HG03097 (cell line): Measurements from ENCODE around the gene CLK3.
"Not testable (repeated sequence)": the region's sequence is repeated elsewhere in the genome, so short reads cannot be mapped to it uniquely, and the experiment has no call there.

ENCODE experiments used
- ATAC-seq: cut with Tn5 transposase; IDR thresholded peaks from one replicate; pipeline ENCODE4 v1.9.1; 2021; ENCODE audit not compliant: unreplicated experiment, low FRiP score

The CLK3 gene

DNA sequence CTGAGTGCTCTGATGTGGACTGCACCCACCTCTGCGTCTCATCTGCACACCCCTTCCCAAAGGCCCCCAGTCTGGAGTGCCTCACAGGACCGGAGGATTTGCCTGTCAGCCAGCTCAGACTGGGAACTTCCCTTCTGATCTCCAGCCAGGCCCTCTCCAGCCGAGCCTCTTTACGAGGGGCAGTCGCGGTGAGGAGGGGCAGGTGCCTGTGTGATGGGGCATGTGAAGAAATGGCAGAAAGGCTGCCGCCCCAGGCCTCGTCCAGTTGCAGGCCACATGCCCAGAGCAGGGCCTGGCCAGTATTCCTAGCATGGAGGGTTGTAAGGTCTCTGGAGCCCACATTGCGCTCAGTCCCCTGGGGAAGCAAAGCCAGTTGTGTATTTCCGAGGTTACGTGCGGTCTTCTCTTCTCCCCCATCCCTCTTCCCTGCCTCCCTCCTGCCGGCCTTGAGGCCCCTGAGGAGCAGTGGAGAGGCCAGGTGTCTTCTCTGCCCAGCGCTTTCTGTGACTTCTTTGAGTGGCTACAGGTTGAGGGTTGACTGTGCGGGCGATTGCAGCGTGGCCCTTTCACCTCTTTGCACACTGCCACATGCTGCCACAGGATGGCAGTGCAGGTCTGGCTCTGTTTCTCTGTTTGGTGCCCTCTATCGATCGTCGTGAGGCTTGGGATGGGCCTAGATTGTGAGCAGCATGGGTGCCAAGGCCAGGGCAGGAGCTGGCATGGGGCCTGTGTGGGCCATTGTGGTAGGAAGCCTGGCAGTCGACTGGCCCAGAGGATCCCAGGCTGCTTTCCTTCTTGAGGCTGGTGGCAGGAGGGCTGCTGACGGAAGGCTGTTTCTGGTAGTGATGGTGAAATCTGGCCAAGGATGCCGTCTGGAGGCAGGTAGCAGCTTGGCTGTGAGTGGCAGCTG, 5.3 kb downstream of the CLK3 start:
- ATAC-seq, result no peak

DNA sequence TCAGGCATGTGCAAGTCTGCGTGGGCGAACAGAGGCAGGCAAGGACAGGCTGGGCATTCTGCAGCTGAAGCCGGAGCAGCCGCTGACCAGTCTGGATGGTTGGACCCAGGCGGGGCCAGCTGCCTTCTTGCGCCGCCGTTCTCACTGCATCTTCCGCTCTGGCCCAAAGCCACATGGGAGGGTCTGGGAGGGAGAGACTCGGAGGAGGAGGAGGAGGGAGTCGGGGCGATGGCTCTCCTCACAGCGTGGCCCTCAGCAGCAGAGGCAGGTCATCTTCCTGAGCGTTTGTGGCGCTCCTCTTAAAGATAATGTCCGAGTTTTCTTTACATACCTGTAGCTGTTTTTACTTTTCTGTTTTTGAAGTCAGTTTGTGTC, 5.9 kb downstream of the CLK3 start:
- no peak for ATAC-seq

DNA sequence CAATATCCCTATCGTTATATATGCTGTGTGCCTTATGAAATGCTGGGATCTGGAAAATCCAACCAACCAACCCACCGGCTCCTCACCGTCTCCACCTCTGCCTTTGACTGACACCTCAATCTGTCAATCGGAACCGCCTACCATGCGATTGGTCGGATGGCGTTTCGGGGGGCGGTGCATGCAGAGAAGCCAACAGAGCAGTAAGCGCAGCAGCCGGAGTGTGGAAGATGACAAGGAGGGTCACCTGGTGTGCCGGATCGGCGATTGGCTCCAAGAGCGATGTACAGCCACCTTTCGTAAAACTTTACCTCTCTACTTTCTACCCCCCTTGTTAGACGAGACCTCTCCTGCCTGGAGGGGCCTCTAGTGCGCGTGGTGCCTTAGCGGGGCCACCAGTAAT, 6.3 kb downstream of the CLK3 start:
- ATAC-seq, result no peak

DNA sequence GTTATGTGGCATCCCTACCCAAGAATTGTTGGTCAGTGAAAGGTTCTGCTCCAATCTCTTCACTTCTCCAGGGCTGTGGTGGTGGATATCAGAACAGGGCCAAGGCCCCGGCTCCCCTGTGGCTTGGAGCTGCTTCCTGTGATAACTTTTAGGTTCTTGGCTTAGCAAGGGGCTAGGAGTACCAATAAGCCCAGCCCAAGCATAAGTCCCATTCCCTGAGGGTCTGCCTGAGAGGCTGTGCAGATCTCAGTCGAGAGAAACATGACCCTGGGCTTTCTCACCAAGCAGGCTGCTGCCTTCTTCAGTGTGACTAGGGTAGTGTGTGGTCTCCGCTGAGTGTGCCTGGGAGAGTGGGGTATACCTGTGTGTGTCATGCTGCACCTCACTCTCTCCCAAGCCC, 7.1 kb downstream of the CLK3 start:
- no peak for ATAC-seq

DNA sequence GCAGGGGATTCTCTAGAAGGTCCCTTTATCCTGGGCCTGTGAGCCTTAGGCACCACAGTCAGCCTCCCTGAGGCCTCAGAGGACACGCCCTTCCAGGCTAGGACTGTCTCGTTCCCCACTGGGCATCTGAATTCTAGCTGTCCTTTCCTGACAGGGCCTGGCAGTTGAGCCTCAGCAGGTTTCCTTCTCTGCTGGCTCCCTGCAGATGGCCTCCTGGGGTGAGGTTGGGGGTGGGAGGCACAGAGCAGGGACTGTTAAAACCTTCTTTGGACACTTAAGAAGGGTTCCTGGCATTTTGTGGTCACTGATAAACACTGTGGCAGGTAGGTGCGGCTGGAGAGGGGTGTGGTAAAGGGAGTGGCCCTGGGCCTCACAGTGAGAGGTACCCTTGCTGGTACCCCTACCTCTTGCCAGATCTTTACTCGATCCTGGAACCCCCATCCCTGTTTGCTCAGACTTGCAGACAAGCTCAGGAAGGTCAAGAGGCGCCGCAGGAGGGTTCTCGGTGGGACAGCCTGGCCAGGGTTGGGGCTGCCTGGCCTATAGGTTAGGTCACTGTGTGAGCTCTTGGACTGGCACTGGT, 8.5 kb downstream of the CLK3 start:
- ATAC-seq, result no peak

DNA sequence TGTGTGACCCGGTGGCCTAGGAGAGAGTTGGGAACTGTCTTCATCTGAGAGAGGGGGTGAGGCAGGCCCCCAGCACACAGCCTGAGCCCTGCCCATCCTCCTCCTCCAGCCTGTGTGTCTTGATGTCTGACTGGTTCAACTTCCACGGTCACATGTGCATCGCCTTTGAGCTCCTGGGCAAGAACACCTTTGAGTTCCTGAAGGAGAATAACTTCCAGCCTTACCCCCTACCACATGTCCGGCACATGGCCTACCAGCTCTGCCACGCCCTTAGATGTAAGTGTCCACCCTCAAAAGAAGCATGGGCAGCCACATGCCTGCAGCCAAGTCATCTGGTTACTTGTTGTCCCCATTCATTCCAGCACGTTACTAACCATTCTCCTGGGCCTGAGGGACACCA, 10.1 kb downstream of the CLK3 start:
- ATAC-seq, result no peak

DNA sequence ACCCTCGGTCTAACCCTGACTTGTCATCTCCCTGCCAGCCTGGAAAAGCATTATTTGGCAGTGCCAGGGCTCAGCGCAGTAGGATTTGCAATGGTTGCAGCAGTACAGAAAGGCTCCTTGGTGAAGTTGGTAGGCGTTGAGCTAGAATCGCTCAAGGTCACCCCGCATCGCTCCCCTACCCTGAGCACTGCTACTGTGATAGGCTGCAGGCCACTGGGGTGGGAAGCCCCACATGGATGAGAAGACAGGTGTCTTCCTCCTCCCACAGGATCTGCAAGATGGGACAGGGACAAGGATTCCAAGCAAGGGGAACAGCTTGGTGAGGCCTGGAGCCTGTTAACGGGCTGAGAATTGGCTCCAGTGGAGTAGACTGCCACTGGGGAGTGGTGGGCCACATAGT, 10.7 kb downstream of the CLK3 start:
- ATAC-seq, result no peak

DNA sequence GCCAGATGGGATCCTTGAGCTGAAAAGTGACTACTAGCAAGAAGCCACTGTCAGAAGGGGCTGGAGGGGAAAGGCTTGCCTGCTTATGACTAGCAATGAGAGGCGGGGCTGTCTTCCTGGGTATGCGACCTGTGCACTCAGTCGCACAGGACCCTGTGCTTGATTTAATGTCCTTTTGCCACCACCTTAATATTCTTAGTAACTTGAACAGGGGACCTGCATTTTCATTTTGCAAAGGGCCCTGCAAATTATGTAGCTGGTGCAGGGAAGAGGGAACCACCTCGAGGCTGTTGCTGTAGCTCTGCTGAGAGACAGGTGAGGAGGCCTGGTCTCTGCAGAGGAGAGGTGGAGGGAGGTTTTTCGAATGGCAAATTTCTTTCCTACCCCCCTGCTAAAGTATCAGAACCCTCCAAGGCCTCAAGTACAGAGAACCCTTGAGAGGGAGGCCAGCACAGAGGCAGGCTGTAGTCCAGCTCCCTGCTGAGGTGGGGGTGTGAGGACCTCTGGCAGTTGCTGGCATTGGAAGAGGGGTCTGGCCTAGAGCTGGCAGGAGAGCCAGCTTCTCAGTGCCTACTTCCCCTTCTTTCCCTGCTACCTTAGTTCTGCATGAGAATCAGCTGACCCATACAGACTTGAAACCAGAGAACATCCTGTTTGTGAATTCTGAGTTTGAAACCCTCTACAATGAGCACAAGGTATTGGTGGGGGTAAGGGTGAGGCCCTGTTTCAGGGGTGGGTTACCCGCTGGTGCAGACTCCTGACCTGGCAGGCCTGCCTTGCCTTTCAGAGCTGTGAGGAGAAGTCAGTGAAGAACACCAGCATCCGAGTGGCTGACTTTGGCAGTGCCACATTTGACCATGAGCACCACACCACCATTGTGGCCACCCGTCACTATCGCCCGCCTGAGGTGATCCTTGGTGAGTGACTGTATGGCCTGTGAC, 11.4 kb downstream of the CLK3 start:
- ATAC-seq, result no peak

DNA sequence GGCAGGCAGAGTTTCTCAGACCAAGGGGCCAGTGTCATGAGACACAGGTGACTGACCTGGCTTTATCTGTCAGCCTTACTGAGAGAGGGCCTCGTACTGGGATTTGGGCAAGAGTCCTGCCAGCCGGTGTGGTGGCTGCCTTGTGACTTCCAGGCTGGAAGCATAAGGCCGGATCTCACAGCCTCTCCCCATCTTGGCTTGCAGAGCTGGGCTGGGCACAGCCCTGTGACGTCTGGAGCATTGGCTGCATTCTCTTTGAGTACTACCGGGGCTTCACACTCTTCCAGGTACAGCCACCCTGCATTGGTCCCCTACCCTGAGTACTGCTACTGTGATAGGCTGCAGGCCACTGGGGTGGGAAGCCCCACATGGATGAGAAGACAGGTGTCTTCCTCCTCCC, 12.1 kb downstream of the CLK3 start:
- no peak for ATAC-seq

DNA sequence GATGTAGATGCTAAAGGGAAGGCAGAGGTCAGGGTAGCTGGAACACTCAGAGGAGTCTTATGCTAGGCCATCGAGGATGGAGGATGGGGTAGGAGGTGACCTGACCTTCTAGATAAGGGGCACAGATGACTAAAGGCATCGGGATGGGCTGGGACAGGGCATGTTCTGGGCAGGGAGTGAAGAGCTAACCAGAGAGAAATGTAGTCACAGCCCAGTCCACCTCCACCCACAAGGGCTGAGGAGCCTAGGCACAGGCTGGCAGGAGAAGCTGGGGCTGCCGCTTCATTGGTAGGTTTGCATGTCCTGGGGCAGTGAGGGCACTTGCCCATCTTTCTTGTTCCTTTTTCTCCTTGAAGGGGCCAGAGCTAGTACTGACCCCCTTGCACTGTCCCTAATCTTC, 12.6 kb downstream of the CLK3 start:
- no peak for ATAC-seq

DNA sequence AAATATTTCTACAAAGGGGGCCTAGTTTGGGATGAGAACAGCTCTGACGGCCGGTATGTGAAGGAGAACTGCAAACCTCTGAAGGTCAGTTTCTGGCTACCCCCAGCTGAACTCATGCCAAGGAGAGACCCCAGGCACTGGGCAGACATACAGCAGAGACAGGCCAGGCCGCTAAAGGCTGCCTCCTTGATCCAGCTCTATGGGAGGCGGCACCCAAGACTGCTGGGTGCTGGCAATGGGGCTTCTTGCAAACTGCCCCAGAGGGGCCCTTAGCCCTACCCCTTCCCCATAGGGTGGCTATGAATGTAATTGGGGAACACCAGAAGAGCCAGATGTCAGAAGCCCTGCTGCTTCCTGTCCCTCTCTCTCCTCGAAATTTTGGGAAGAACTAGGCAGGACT, 13.3 kb downstream of the CLK3 start:
- no peak for ATAC-seq

DNA sequence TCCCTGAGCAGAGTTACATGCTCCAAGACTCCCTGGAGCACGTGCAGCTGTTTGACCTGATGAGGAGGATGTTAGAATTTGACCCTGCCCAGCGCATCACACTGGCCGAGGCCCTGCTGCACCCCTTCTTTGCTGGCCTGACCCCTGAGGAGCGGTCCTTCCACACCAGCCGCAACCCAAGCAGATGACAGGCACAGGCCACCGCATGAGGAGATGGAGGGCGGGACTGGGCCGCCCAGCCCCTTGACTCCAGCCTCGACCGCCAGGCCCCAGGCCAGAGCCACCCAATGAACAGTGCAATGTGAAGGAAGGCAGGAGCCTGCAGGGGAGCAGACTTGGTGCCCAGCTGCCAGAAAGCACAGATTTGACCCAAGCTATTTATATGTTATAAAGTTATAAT, 14.1 kb downstream of the CLK3 start:
- ATAC-seq, result not testable (repeated sequence)

DNA sequence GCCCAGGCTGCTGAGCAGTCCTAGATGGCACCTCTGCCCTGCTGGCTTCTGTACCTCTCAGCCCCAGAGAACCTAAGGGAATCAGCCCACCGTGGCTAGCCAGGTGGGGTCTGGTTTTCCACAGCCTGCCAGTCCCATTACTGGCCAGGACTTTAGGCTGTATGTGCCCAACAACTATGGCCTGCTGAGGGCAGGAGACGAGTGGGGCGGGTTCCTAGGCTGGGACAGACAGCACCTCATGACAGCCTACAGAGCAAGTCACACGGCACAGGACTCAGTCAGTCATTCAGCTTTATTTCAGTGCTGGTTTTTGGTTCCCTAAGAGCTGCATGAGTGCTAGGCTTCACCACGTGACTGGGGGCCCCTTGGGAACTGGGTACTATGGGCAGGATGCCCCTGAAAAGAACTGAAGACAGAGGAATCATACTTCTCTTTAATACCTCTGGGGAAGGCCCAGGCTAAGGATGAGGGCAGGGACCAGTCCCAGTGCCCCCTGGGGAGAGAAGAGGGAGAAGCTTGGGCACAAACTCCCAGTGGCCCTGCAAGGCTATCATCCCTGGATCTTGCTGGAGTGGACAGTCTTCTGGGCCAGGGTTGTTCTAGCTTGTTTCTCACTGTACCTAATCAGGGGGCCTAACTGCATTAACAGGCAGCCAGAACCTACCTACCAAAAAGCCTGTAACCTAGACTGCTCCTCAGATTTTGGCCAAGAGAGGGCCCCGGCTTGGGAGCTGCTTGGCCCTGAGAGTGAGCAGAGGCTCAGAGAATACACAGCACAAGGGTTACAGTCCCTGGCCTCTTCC, 14.8 kb downstream of the CLK3 start:
- ATAC-seq, result no peak

DNA sequence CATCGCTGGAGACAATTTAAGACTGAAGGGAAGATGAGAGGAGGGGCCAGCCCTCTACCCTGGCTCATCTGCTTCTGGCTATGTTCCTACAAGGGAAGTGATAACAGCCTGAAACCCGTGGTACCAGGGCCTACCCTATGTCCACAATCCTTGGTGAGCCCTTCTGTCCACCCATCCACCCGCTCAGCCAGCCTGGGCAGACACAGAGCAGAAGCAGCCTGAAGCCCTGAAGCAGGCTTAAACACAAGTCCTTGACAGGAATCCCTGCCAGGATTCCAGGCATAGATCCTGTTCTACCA, 15.4 kb downstream of the CLK3 start:
- no peak for ATAC-seq

DNA sequence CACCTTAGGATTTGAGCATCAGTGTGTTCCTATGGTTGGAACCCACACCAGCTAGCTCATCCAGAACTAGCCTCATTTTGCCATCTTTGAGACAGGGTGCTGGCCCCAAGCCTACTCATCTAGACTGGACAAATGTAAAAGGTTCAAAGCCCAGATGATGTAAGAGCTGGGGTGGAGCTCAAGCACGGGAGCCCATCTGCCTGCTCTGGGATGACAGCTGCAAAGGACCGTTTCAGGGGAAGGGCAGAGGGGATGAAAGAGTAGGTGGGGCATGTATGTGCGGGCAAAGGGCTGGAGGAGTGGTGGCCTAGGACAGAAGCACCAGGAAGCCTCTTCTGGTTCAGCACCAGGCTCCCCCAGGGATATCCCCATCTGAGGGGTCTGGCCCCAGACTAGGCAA, 15.8 kb downstream of the CLK3 start:
- no peak for ATAC-seq

DNA sequence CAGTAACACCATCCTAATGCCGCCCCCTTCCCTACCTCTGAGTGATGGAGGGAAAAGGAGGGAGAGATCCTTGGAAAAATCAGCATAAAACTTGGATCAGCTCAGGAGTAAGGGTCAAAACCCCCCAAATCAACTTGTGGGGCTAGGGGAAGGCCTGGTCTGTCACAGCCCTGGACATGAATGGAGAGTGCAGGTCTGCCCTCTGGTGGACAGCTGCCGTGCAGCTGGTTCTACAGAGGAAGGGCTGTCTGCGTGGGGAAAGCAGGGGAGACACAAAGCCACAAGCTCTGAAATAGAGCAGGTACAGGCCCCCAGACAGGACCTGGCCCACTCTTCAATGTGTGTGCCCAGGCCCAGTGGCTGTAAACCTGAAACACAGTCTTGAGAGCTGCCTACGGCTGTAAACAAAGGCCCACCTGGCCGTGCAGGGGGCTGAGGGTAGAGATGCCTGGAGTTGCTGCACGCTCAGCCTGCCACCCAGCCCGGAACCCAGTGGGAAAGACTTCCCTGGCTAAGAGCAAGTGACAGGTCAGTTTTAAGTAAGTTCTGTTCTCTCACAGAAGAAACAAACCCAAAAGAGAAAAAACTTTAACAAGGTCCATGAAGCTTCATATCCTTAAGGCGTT, 16.4 kb downstream of the CLK3 start:
- ATAC-seq, result no peak

DNA sequence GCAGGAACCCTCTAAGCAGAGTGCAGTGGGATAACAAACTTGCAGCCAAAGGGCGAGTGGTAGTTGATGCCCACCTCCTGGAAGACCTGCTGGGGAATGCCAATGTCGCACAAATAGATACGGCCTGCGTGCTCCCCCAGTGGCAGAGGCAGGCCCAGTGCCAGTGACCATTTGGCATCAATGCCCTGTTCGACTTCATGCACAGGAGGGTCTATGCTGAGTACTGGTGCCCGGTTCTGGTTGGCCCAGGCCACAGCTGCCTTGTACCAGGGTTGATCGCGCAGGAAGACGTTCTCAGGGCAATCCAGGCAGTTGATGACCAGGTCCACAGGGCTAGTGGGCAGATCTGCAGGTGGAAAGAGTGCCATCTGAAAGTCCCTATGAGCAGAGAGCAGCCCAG, 17.0 kb downstream of the CLK3 start:
- no peak for ATAC-seq

DNA sequence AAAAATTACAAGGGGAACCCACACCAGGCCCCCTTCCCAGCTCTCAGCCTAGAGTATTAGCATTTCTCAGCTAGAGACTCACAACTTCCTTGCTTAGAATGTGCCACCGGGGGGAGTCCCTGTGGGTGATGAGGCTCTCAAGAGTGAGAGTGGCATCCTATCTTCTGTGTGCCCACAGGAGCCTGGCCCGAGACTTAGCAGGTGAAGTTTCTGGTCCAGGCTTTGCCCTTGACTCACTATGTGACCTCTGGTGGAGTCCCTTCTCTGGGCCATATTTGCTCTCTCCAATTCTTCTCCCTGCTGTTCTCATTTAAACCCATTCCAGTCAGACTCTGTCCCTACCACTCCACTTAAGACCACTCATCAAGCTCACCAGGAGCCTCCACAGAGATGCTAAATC, 18.1 kb downstream of the CLK3 start:
- no peak for ATAC-seq

DNA sequence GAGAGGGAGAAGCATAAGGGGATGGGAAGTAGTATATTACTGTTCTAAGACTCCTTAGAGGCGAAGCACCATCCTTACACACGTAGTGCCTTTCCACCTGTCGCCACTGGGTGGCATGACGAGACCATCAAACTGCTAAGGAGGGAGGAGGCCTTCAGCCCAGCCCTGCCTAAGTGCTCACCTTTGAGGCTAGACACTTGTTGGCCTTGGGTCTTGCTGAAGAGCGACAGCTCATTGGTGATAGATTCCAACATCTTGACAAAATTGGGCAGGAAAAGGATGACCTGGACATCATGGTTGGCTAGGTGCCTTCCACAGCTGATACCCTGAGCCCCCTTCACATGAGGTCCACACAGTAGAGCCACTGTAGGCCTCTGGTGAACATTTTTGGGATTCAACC, 19.6 kb downstream of the CLK3 start:
- no peak for ATAC-seq

DNA sequence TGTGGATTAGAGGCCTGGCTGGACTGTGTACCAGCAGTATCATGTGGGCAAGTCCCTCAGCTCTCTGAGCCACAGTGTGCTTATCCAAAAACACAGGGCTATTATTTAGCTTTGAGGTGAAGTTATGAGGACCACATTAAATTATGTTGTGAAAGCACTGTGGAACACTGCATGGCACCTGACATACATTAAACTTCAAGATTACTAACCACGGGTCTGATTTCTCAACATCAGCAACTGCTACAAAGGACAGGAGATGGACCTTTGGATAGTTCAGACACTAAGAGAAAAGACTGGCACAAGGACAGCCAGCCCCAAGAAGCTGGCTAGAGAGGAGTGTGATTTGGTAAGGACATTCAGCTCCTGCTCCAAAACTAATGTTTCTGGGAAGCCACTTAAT, 21.3 kb downstream of the CLK3 start:
- ATAC-seq, result no peak
